ENCODE data around the gene CAMSAP1.

CAMSAP1 gene

DNA sequence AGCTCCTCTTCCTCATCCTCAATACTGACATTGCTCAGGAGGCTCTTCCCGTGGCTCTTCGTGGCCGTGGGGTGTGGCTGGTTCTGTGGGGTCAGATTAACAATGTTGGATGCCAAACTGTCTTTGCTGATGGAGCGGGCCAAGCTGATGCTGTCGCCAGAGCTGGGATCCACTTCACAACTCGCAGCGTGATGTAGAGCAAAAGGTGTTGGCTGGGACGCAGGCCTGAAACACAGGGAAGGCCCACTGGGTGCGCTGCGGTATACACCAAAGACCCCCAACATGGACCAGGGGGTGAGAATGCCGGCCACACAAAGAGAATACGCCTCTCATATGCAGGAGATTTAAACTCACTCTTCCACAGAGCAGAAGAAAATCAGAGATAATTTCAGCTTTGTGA is 84.3 kb downstream of the CAMSAP1 start:
- TF ChIP-seq EZH2 (IDR thresholded peaks at IDR 0.05; ENCODE audit: borderline replicate concordance, low read depth, low read length, severe bottlenecking), result no peak
- TF ChIP-seq, protein P1, sequence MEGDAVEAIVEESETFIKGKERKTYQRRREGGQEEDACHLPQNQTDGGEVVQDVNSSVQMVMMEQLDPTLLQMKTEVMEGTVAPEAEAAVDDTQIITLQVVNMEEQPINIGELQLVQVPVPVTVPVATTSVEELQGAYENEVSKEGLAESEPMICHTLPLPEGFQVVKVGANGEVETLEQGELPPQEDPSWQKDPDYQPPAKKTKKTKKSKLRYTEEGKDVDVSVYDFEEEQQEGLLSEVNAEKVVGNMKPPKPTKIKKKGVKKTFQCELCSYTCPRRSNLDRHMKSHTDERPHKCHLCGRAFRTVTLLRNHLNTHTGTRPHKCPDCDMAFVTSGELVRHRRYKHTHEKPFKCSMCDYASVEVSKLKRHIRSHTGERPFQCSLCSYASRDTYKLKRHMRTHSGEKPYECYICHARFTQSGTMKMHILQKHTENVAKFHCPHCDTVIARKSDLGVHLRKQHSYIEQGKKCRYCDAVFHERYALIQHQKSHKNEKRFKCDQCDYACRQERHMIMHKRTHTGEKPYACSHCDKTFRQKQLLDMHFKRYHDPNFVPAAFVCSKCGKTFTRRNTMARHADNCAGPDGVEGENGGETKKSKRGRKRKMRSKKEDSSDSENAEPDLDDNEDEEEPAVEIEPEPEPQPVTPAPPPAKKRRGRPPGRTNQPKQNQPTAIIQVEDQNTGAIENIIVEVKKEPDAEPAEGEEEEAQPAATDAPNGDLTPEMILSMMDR (IDR thresholded peaks at IDR 0.05; ENCODE audit: borderline replicate concordance, extremely low read depth, low read length, poor library complexity, severe bottlenecking), result no peak
- H2AFZ ChIP-seq (ENCODE audit: low read depth, low read length), result no peak overlapping the region
- peaks cover 75% of the 10 kb centered on the region for H3K36me3 ChIP-seq (ENCODE audit: insufficient read depth, low read length)

DNA sequence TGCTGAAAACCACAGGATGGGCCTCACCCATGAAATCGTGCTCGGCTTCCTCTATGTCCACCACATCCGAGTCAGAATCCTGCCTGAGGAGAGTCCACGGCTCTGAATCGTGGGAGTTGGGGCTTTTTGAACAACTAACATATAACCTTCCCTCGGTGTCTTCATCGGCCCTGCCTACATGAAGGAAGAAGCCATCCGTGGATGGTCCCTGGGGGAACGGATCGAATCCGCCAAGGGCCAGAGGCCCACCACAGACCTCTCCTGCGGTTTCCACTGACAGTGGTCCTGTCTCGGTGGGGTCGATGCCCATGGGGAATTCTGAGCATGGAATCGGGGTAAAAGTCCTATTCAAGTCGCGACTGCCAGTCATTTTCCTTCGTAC is 85.0 kb downstream of the CAMSAP1 start:
- peaks cover 13% of the 10 kb centered on the region for H4K20me1 ChIP-seq (ENCODE audit: insufficient read depth, low read length)
- H3K9me3 ChIP-seq (ENCODE audit: insufficient read depth, low read length, severe bottlenecking), result no peaks in the 10 kb centered on the region
- H3K9ac ChIP-seq (ENCODE audit: low read depth, low read length), result no peak overlapping the region
- no peaks in the 10 kb centered on the region for H3K79me2 ChIP-seq (ENCODE audit: insufficient read depth, low read length)
- peaks cover 77% of the 10 kb centered on the region for H3K36me3 ChIP-seq (ENCODE audit: insufficient read depth, low read length)
- H3K4me3 ChIP-seq (ENCODE audit: low read depth in 1 of 2, low read length in 2 of 2), result no peak overlapping the region
- H3K27ac ChIP-seq (ENCODE audit: low read length), result no peak overlapping the region
- no peaks in the 10 kb centered on the region for H3K27me3 ChIP-seq (ENCODE audit: insufficient read depth, low read length, poor library complexity)
- TF ChIP-seq, protein P1 (IDR thresholded peaks at IDR 0.05; ENCODE audit: borderline replicate concordance, extremely low read depth, low read length, poor library complexity, severe bottlenecking), result no peak
- TF ChIP-seq EZH2 (IDR thresholded peaks at IDR 0.05; ENCODE audit: borderline replicate concordance, low read depth, low read length, severe bottlenecking), result no peak
- ATAC-seq (ENCODE audit: insufficient read depth, low read depth), result no peak
- H3K4me1 ChIP-seq (ENCODE audit: insufficient read depth, low read length), result no peaks in the 10 kb centered on the region
- H2AFZ ChIP-seq (ENCODE audit: low read depth, low read length), result no peak overlapping the region
- no peak for DNase-seq
- no peak overlapping the region for H3K4me2 ChIP-seq (ENCODE audit: insufficient read depth, low read length)

More for the DNA sequence above, 84.3 kb downstream of the CAMSAP1 start:
- ATAC-seq (ENCODE audit: insufficient read depth, low read depth), result no peak
- Histone ChIP-seq H3K4me2 (ENCODE audit: insufficient read depth, low read length) (no peak overlapping the region), H3K4me1 (ENCODE audit: insufficient read depth, low read length) (no peaks in the 10 kb centered on the region), H3K27ac (ENCODE audit: low read length) (no peak overlapping the region), H3K27me3 (ENCODE audit: insufficient read depth, low read length, poor library complexity) (no peaks in the 10 kb centered on the region), H3K9me3 (ENCODE audit: insufficient read depth, low read length, severe bottlenecking) (no peaks in the 10 kb centered on the region), H4K20me1 (ENCODE audit: insufficient read depth, low read length) (peaks cover 17% of the 10 kb centered on the region), H3K9ac (ENCODE audit: low read depth, low read length) (no peak overlapping the region), H3K4me3 (ENCODE audit: low read depth in 1 of 2, low read length in 2 of 2) (no peak overlapping the region), H3K79me2 (ENCODE audit: insufficient read depth, low read length) (0 out of 2 replicates have a peak, but pooled peaks cover 3% of the 10 kb centered on the region)
- no peak for DNase-seq

DNA sequence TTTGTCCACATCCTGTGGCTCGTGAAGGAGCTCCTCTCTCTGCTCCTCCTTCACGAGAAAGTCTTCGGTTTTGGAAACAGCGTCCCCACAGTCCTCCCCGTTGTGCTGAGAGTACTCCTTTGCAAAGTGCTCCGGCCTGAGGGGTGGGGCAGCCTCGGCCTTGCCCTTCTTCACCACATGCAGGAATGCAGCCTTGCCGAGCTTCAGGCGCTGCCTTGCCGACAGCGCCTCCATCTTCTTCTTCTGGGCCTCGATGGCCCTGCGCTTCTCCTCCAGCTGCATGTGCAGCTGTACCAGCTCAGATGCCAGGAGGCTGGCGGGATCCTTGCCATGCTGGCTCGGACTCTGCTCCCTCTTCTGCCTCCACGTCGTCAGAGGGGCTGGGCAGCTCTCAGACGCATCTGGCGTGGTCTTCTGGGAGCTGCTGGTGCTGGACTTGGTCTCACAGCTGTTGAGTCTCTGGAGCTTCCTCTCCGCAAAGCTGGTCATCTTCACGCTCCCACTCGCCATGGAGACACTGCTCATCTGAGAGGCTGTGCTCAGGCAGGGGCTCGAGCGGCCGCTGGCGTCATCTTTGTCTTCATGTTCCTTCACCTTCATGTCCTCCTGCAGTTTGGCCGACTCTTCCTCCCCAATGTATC is 85.5 kb downstream of the CAMSAP1 start:
- H3K4me2 ChIP-seq (ENCODE audit: insufficient read depth, low read length), result no peak overlapping the region
- no peaks in the 10 kb centered on the region for H3K27me3 ChIP-seq (ENCODE audit: insufficient read depth, low read length, poor library complexity)
- no peaks in the 10 kb centered on the region for H3K4me1 ChIP-seq (ENCODE audit: insufficient read depth, low read length)
- no peak for DNase-seq
- no peak overlapping the region for H3K4me3 ChIP-seq (ENCODE audit: low read depth in 1 of 2, low read length in 2 of 2)
- H3K9me3 ChIP-seq (ENCODE audit: insufficient read depth, low read length, severe bottlenecking), result no peaks in the 10 kb centered on the region
- H4K20me1 ChIP-seq (ENCODE audit: insufficient read depth, low read length), result peaks cover 13% of the 10 kb centered on the region
- TF ChIP-seq EZH2 (IDR thresholded peaks at IDR 0.05; ENCODE audit: borderline replicate concordance, low read depth, low read length, severe bottlenecking), result no peak
- TF ChIP-seq, protein P1 (IDR thresholded peaks at IDR 0.05; ENCODE audit: borderline replicate concordance, extremely low read depth, low read length, poor library complexity, severe bottlenecking), result no peak
- no peaks in the 10 kb centered on the region for H3K79me2 ChIP-seq (ENCODE audit: insufficient read depth, low read length)
- no peak overlapping the region for H2AFZ ChIP-seq (ENCODE audit: low read depth, low read length)
- H3K9ac ChIP-seq (ENCODE audit: low read depth, low read length), result no peak overlapping the region
- no peak overlapping the region for H3K27ac ChIP-seq (ENCODE audit: low read length)
- ATAC-seq (ENCODE audit: insufficient read depth, low read depth), result no peak
- peaks cover 79% of the 10 kb centered on the region for H3K36me3 ChIP-seq (ENCODE audit: insufficient read depth, low read length)
